ENCODE results near the gene CBLN3.

The CBLN3 gene

DNA sequence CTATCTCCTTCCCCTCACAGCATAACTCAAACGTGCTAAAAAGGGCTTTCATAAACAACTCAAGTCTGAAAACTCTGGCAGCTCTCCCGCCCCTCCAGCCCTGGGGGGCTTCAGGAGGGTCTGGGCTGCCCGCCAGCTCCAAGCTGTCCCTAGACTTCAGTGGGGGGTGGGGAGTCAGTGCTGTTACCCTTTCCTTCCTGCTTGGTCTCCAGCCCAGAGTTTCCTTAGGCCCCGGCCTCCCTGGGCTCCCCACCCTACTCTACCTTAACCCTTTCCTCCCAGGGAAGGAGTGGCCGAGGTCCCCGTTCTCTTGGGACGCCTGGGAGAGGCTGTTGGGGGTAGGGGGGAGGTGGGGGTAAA lies 31.2 kb downstream of the CBLN3 start:
- H3K4me3 ChIP-seq (ENCODE audit: low read depth, low read length) = peak overlapping the region; percentile 60
- TF ChIP-seq CTCF (IDR thresholded peaks at IDR 0.05; ENCODE audit: low read depth, low read length) = no peak
- DNase-seq (ENCODE audit: low read depth, low spot score) = peak; percentile 24
- in situ Hi-C loops (cut with HindIII; ENCODE audit: low sequenced_read_pairs) = no loop called here

DNA sequence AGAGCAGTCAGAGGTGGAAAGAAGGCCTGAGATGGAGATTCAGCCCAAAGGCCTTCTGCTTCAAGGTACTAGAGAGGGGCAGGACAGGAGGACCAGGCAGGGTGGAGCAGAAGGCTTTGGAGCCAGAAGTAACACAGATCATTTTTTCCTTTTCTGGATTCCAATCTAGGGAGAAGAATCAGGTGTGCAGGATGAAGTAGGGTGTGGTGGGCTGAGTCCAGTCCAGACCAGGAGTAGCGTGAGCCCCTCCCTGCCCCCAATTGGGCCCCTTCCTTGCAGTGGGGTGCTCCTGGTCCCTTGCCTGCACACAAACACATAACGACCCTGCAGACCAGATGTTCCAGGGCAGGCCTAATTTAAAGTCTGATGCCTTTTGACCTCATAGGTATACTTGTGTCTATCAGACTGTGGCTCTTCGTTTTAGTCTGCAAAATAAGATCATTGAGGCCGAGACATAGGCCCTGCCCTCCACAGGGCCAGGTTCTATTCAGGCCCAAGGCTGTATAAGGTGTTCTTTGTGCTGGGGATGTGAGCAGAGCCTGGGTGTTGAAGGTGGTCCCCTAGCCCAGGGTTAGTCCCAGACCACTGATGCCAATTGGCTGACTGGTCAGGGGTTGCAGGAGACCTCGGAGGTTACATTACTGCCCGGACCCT lies 31.7 kb downstream of the CBLN3 start:
- no peak overlapping the region for H3K4me3 ChIP-seq (ENCODE audit: low read depth, low read length)
- DNase-seq (ENCODE audit: low read depth, low spot score) = no peak
- in situ Hi-C loops (cut with HindIII; ENCODE audit: low sequenced_read_pairs) = no loop called here
- no peak for TF ChIP-seq CTCF (IDR thresholded peaks at IDR 0.05; ENCODE audit: low read depth, low read length)

DNA sequence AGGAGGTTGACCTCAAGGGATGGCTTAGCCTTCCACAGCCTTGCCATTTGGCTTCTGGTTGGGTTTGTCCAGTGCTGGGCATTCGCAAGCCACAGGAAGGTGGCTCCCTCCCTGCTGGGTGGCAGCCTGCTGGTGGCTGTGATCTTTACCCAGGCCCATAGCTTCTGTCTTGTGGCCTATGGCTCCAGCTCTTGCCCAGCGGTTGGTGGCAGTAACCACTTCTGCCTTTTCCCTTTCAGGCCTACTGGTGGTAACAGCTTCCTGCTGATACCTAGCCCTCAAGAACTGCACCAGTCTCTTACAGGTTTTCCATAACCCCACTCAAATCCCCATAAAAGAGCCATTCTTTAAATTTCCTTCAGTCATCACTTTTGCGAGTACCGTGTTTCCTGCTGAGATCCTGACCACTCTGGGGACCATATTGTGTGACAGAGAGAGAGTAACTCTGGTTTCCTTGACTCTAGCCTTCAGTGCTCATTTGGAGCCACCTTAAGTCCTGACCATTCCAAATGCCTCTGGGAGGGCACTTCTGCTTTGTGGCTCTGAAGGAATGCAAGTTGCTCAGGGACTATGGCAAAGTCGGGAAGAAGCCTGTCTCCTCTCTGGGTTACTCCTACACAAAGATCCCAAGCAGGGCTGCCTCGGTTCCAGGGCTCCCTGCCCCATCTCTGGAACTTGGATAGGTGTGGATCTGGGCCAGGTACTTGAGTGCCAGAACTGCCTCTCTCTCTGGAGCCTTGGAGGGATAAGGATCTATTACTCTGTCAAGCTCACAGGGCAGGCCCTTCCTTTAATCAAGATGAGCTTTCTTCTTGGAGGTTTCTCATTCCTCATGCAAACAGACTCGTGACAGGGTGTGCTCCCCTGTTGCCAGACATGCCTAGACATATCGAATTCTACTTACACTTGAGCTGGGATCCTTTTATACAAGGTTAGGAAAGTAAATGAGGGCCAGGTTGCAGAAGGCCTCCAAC lies 33.6 kb downstream of the CBLN3 start:
- no peak for TF ChIP-seq CTCF (IDR thresholded peaks at IDR 0.05; ENCODE audit: low read depth, low read length)
- in situ Hi-C loops (cut with HindIII; ENCODE audit: low sequenced_read_pairs) = no loop called here
- no peak for DNase-seq (ENCODE audit: low read depth, low spot score)
- no peak overlapping the region for H3K4me3 ChIP-seq (ENCODE audit: low read depth, low read length)

- no peak overlapping the region for H3K4me3 ChIP-seq (ENCODE audit: low read depth, low read length)
- in situ Hi-C loops (cut with HindIII; ENCODE audit: low sequenced_read_pairs) = no loop called here
- no peak for TF ChIP-seq CTCF (IDR thresholded peaks at IDR 0.05; ENCODE audit: low read depth, low read length)
- DNase-seq (ENCODE audit: low read depth, low spot score) = no peak
Measured at GRCh38 chr14:24394275-24394674, 35.2 kb downstream of the CBLN3 start.

DNA sequence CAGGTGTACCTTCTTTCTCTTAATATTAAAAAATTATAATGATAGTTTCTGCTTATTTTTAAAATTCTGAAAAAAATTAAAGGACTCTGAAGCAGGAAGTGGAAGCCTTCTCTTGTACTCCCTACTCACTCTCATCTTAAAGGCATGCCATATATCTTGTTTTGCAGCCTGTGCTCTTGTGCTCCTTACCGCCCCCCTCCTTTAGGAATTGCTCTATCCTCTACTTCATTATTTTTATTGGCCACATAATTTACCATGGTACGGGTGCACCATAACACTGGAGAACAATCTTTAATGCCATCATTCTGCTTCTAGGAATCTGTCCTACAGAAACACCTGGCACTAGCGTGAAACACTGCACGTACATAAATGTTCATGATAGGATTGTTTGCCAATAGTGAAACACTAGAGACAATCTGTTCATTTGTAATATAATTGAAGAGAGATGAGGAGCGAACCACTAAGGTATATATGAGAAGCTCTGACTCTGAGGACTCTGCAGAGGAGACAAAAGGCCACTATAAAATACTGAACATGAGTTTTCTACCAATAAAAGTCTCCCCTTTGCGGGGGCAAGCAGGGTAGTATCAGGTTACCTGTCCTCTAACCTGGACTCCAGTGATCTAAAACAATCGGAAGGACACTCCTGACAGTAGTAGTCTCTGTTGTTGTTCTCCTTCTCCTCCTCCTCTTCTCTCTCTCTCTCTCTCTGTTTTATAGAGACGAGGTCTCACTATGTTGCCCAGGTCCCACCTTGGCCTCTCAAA lies 37.0 kb downstream of the CBLN3 start:
- DNase-seq (ENCODE audit: low read depth, low spot score) = peak; percentile 65
- peak; percentile 33 for TF ChIP-seq CTCF (IDR thresholded peaks at IDR 0.05; ENCODE audit: low read depth, low read length)
- in situ Hi-C loops (cut with HindIII; ENCODE audit: low sequenced_read_pairs) = no loop called here
- H3K4me3 ChIP-seq (ENCODE audit: low read depth, low read length) = no peak overlapping the region

- H3K4me3 ChIP-seq (ENCODE audit: low read depth, low read length) = no peak overlapping the region
- DNase-seq (ENCODE audit: low read depth, low spot score) = no peak
- in situ Hi-C loops (cut with HindIII; ENCODE audit: low sequenced_read_pairs) = no loop called here
- TF ChIP-seq CTCF (IDR thresholded peaks at IDR 0.05; ENCODE audit: low read depth, low read length) = no peak
Measured at GRCh38 chr14:24390701-24391468, 38.6 kb downstream of the CBLN3 start.

Data from astrocyte of the spinal cord (primary cell).